ENCODE data around the gene DIPK1B.
"Not testable (repeated sequence)": the region's sequence is repeated elsewhere in the genome, so short reads cannot be mapped to it uniquely, and the experiment has no call there.

DIPK1B gene

DNA sequence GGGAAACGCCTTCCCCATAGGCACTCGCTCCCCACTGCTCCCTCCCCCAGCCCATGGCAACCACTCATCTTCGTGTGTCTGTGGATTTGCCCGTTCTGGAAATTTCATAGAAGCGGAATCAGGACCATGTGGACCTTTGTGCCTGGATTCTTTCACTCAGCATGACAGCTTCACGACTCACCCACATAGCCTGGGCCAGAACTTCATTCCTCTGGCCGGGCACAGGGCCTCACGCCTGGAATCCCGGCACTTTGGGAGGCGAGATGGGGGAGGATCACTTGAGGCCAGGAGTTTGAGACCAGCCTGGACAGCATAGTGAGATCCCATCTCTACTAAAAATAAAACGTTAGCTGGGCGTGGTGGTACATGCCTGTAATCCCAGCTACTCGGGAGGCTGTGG lies 12.1 kb upstream of the DIPK1B start:
- no peak for DNase-seq

DNA sequence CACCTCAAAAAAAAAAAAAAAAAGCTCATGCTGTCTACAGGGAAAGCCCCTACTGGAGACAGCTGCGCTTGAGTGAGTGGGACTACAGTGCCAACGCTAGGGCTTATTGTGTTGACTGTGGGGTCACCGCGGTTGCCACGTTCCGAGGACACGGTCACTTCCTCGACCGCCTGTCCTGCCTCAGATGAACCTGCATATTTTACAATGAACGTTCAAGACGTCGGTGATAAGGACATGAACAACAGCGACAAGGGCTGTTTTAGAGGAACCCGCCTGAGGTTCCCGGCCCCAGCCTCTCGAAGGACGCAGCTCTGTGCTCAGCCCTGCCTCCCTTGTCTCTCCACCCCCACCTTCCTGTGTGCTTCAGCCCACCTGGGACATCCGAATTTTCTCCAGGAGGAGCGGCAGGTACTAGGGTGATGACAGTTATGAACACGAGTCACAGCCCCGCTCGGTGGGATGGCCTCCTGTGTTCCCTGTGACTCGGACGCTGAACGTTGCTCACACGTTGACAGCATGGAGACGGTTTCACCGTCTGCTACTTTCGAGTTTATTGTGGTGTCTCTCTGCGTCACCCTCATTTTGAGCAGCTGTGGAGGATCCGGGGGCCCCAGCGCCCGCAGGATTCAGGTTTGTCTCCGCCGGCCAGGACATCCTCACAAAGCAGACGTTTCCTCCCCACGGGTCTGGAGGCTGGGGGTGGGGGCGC lies 11.3 kb upstream of the DIPK1B start:
- peak; percentile 32 for DNase-seq

DNA sequence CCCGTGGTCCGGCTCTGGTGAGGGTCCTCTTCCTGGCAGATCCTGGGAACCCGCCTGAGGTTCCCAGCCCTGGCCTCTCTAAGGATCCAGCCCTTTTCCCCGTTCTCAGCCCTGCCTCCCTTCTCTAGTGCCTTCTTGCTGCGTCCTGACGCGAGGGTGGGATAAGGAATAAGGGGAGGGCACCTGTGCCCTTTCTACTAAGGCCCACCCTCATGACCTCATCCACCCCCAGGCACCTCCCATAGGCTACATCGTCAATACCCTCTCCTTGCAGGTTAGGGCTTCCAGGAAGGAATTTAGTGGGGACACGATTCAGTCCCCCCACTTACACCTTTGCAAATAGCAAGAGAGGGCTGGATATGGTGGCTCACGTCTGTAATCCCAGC lies 10.7 kb upstream of the DIPK1B start:
- no peak for DNase-seq

DNA sequence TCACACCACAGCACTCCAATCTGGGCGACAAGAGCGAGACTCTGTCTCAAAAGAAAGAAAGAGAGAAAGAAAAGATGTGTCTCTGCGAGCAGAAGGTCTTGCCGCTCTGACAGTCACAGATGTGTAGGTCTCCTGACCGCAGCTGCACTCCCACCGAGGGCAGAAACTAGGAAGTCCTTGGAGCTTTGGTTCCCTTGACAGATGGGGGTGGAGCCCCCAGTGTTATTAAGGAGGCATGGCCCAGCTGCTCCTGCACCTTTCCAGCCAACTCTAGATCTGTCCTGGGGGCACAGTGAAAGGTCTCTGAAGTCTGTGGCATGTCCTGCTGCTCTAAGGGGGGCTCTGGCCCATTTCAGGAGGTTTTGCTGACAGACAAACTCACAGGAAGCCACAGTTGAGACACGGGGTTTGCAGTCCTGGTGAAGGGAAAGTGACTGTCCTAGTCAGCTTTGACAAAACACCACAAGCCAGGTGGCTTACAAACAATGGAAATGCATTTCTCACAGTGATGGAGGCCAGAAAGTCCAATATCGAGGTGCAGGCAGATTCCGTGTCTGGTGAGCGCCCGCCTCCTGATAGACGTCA lies 9.0 kb upstream of the DIPK1B start:
- peak; percentile 57 for DNase-seq

DNA sequence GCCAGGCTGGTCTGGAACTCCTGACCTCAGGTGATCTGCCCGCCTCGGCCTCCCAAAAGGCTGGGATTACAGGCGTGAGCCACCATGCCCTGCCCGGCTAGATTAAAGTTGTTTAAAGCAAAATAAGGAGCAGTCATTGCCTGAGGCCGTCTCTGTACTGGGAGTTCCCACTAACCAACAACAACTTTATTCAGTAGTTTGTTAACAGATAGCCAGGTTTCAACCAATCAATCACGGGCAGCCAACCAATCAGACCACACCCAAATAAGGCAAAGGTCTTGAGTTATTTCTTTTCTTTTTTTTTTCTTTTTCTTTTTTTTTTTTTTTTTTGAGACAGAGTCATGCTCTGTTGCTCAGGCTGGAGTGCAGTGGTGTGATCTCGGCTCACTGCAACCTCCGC lies 7.6 kb upstream of the DIPK1B start:
- DNase-seq: not testable (repeated sequence)

DNA sequence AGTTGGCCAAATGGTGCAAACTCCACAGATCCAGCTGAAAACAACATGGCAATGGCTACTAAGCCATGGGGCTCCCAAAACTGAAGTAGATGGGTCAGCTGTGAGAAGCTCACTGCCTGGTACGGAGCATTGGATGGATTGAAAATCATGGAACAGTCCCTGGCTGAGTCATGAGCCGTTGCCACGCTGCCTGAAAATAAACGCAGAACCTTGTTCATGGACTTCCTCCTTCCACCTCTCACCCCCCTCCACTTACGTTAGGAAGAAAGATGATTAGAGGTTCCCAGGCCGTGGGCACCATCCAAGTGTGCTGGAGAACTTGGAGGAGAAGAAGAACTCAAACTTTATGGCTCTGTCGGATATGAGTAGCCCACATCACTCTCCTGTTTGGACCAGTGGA lies 6.8 kb upstream of the DIPK1B start:
- no peak for DNase-seq

DNA sequence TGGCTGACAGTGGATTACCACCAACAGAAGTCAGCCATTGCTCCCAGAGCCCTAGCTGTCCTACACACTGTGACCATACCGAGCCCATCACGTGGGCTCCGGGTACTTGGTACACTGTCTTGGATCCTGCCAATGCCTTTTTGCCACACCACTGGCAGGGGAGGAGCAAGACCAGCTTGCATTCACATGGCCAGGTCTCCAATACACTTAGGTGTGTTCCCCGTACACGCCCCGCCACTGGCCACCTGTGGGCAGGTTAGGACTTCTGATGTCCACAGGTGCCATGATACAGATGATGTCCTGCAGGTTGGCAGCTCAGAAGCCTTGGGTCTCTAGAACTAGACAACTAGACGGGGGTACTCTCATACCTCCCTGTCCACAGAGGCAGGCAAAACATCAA lies 5.4 kb upstream of the DIPK1B start:
- DNase-seq: no peak

DNA sequence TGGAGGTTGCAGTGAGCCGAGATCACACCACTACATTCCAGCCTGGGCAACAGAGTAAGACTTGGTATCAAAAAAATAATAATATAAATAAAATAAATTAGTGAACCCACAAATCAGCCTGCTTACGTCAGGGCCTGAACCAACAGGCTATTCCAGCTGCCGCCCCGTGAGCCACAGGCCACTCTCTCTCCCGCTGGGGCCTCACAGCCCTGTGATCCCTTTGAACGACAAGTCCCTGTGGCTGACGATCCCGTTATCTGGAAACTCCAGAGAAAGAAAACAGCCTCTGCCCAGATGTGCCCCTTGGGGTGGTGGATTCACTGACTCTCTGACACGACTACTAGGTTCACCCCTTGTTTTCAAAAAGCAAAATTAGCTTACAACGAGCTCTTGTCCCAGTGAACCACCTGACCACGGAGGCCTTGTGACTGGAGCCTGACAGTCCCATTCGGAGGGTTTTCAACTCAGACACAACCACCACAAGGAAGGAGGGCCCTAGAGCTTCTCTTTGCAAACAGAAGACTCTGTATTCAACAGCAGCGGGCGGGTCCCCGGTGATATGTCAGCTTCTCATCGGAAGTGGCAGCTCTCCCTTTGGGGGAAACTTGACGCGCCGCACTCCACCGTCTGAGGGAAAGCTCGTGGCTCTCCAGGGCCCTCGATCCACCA lies 4.4 kb upstream of the DIPK1B start:
- no peak for DNase-seq

DNA sequence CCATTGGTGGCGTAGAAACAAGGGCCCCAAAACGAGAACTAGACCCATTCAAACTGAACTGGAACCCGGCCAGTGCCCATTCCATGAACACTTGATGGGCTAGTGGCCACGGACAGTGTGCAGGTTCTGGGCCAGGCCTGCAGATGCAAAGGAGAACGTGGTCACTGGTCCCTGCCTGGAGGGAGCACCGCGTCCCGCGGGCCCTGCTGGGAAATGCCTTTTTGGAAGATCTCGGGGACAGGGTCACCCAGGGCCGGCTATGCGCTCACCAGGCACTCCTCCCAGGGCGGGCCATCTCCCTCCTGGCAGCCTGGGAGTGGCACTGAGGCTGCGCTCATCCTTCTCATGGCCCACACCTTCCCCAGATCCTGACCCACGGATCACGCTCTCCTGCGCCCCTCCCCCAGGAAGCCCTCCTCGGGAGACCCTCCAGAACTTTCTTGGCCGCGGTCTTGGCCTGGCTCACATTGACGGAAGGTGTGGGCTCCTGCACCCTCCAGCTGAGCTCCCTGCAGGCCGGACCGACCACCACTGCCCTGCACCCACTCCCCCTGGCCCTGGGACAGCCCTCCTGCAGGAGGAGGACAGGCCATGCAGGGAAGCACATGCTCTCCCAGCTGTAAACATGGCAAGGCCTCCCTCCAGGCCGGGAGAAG lies 2.8 kb upstream of the DIPK1B start:
- no peak for DNase-seq

DNA sequence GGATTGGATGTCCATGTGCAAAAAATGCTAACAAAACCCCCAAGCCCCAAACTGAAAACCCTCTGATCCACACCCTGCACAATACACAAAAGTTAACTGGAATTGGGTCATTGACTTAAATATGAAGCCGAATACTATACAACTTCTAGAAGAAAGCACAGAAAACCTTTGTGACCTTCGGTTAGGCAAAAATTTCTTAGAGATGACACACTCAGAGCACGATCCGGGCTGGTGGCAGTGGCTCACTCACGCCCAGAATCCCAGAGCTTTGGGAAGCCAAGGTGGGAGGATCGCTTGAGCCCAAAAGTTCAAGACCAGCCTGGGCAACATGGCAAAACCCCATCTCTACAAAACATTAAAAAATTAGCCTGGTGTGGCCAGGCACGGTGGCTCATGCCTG lies 1.8 kb upstream of the DIPK1B start:
- DNase-seq: no peak

DNA sequence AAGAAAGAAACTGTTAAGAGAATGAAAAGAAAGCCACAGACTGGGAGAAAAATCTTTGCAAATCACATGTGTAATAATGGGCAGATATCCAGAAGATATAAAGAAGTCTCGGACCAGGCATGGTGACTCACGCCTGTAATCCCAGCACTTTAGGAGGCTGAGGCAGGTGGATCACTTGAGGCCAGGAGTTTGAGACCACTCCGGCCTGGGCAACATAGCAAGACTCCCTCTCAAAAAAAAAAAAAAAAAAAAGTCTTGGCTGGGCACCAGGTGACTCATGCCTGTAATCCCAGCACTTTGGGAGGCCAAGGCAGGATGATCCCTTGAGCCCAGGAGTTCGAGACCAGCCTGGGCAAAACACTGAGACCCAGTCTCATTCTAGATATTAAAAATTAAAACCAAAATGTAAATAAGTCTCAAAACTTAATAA lies 1.1 kb upstream of the DIPK1B start:
- not testable (repeated sequence) for DNase-seq

DNA sequence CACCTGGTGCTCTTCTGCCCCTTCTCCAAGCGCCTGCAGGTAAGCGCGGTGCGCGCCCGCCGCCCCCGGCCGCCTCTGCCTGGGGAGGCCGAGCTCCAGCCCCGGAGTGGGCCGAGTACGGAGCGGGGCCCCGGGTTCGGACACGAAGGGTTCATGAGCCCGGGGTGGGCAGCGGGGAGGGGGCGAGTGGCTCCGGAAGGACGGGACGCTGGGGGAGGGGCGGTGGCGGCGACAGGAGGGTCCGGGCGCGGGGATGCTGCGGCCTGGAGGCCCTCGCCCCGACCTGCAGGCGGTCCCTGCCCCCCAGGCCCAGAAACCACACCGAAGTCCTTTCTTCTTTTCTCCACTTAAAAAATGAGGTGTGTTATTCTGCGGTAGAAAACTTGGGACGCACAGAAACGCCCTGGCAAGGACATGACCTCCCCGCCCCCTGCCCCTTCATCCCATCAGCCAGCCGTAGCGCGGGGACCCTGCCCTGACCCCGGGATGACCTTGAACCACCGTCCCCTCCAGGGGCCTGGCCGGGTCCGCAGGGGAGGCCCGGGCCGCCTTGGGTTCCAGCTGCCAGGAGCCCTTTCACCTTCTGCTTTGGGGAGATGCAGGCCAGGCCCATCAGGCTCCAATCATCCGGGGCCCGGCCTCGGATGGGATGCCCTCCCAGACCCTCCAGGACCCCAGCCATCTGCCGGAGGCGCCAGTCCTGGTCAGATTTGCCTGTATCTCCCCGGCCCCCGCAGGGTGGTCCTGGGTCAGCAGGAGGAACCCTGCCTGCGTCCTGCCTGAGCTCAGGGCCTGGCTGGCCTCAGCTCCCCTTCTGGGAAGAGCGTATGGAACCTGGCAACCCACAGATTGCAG lies 545 bp downstream of the DIPK1B start:
- no peak for DNase-seq

DNA sequence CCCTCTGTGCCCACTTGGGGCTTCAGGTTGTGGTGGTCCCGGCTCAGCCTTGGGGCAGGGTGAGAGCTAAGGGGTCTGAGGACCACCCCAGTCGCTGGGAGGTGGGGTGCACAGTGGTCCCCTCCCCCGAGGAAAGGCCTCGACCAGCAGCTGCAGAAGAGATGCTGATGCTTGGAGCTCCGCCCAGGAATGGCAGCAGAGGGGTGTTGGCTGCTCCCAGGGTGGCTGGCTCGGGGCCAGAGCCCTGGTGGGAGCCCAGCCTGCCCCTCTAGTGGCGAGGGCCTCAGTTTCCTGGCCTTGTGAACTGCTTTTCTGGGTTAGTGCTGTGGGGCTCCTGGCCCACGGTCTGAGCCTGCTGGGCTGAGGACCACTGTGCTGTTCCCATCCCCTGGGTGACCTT lies 1.2 kb downstream of the DIPK1B start:
- DNase-seq: peak; percentile 44

DNA sequence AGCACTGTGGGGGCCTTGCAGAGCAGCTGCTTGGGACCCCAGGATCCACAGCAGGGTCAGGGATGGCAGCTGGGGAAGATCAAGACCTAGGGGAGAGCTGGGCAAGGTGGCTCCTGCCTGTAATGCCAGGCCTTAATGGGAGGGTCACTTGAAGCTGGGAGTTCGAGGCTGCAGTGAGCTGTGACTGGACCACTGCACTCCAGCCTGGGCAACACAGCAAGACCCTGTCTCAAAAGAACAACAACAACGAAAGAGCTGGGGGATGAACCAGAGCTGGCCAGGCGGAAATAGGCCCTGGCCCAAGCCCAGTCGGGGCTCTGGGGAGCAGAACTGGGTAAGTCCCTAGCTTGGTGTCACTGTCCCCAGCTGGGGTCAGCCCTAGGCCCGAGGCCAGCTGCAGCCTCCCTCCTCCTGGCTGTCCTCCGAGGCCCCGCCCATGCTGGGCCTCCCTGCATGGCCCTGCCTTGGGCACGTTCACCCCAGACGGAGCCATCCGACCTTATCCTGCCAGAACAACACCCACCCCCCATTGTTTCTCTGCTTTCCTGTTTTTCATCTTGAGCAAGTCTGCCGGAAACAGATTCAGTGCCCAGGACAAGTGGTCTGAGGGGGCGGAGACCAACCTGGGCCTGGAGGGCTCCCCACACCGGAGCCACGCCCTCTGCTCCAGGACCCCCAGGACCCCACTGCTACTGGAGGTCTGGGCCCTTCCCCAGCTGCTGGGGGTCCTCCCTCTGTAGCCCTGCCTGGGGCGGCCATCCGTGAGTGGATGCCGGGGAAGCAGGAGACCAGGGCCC lies 1.9 kb downstream of the DIPK1B start:
- DNase-seq: no peak

DNA sequence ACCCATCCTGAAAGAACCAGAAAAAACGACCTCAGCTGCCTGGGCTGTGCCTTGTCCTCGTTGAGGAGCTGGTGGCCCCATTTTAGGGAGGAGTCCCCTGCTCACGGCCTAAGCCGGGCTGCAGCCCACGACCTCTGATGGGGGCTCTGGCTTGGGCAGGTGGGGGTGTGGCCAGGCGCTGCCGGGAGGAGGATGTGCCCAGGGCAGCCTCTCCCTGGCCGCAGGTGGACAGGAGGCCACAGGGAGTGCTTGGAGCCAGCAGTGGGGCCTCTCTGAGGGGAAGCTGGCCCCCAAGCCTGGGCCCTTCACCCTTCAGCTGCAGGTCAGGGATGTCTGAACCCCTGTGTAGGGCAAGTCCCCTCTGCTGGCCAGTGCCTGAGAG lies 2.5 kb downstream of the DIPK1B start:
- no peak for DNase-seq

DNA sequence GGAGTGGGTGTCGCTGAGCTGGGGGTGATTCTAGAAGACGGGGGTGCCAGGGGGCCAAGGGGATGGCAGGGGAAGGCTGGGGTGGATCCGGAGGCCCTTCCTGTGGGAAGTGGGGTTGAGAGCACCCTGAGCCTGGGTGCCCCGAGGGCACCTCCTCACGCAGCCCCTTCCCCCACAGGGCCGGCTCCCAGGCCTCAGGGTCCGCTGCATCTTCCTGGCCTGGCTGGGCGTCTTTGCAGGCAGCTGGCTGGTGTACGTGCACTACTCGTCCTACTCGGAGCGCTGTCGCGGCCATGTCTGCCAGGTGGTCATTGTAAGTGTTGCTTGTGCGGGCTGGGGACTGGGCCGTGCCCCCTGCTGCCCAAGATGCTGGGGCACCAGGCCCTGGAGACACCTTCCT lies 5.0 kb downstream of the DIPK1B start:
- no peak for DNase-seq

DNA sequence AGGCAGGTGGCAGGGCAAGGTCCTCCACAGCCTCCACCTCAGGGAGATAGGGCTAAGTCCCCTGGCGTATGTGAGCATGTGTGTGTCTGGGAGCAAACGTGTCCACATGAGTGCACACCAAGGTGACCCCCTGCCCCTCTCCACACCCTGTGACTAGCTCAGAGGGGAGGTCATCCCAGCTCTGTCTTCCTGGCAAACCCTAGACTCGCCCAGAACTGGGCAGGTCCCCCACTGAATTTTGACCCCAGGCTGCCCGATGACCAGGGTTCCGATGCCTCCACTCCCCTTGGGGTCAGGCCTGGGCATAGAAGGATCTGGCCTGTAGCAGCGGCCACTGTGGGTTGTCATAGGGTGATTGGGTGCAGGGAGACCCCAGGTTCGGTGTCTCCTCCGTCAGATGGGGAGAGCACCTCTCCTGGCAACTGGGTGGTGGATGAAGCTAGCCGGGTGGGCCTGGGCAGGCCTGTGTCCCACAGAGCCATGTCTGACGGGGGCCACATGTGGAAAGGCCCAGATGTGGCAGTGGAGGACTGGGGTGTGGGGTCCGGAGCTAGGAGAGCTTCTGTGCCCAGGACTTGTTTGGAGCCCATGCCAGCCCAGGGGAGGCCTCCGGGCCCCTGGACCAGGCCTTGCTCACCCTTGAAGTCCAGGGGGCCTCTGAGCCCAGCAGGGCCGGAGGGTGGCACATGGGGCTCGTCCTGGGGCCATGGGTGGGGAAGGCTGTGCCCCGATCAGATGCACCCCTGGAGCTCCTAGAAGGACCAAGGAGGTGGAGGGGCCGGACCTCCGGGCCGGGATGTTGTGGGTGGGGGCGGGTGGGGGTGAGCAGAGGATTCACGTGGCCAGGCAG lies 6.2 kb downstream of the DIPK1B start:
- no peak for DNase-seq

DNA sequence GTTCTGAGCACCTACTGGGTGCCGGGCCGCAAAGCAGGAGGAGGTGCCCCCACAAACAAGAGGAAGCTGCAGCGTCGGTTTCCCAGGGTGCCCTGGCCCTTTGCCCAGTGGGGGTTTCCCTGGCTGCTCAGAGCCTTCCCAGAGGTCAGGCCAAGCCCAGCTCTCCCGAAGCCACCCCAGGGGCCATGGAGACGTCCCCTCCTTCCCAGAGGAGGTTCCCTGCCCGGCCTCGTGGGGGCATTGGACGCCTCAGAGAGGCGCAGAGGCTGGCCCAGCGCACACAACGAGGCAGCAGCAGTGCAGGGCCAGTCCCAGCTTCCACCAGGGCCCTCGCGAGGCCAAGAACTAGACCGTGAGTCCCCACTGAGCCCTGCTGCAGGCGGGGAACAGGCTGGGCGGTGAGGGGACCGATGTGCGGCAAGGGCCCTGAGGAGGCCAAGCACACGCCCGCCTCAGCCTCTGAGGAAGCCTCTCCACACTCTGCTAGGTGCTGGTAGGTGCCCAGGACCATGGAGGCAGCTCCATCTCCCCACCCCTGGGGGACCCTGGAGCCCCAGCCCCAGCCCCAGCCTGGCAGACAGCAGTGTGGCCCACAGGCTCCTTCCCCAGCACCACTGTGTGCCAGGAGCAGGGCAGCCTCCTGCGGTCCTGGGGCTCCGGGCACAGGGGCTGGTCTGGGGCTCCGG lies 7.0 kb downstream of the DIPK1B start:
- DNase-seq: peak; percentile 32

DNA sequence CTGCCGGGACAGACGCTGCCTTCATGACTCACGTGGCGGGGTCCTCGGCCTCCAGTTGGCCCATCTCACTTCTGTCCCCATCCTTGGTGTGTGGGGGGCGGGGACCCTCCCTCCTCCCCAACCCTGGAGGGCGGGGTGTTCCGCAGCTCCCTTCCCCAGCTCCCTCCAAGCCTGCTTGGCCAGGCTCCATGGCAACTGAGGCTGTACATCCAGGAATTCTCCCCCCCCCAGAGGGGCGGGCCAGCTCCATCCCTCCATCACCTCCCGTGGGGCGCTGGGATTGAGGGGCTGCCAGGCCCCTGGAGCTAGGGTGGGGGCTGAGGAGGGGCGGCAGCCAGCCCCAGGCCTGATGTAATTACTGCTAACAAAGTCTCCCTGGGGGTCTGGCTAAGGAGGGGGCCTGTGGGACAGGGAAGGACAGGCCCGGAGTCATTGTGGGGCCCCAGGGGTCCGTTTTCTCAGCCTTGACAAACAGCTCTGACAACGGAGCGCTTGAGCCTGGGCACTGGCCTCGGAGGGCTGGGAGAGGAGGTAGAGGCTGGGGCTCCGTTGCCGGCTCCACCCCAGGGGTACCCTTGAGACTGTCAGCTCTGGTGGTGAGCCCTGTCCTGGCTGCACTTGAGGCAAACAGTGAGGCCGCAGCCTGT lies 8.0 kb downstream of the DIPK1B start:
- peak; percentile 57 for DNase-seq

DNA sequence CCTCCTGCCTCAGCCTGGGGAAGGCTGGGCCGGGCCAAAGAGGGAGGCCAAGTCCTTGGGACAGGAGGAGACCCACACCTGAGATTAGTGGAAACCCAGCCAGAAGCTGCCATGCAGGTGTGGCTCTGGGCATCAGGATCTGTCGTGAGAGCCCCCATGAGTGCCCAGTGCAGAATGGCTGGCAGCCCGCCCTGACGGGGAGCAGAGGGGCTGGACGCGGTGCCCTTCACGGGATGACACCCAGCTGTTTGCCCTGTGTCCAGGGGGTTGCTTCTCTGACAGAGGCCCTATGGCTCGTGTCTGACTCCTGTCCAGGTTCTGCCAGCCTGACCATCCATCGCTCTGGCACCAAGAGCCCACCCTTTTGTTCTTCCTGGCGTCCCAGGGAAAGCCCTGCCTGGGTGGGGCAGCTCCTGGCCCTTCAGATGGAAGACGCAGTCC lies 8.5 kb downstream of the DIPK1B start:
- no peak for DNase-seq

Data from NCI-H82 (cell line).